GM12878 (cell line): ENCODE data around the gene WHRN. TPM values are rescaled to one million over a fixed set of nuclear protein-coding genes. Genes with fewer than 3 reads are reported as not detected.
A peak's percentile ranks its signal among the peaks of the same experiment; 100 is the strongest.

Experiments
- ATAC-seq: fragments of 200-7000 bp; cut with Tn5 transposase; 3 replicates; pipeline ENCODE4 v1.9.1; 2020; ENCODE audit warnings: mild to moderate bottlenecking, moderate library complexity
- BruUV-seq: library from RNA; stranded (reverse); fragments of 400-500 nt; replicated peaks from 2 replicates; lab custom pipeline; 2021; lab: Mats Ljungman, UMichigan
- CTCF ChIA-PET: fragments of 300-600 bp; sonication (Branson Sonifier 250); formaldehyde crosslinking; extraction: SDS; loops from one replicate; lab custom pipeline; 2021; ENCODE audit warnings: inconsistent platforms; lab: Yijun Ruan, JAX
- POLR2A ChIA-PET: fragments of 350-600 bp; formaldehyde crosslinking; extraction: SDS; loops from one replicate; lab custom pipeline; 2021; ENCODE audit warnings: inconsistent platforms; lab: Charles Lee
- RAD21 ChIA-PET: fragments of 300-600 bp; sonication (Branson Sonifier 250); formaldehyde crosslinking; loops from one replicate; lab custom pipeline; 2023; ENCODE audit warnings: antibody characterized with exemption; ENCODE audit not compliant: unreplicated experiment; lab: Charles Lee
- SMC1A ChIA-PET: fragments of 300-600 bp; sonication (Branson Sonifier 250); formaldehyde crosslinking; loops from one replicate; lab custom pipeline; 2023; ENCODE audit not compliant: unreplicated experiment, uncharacterized antibody; lab: Charles Lee
- DNase-seq: peaks from one replicate; pipeline ENCODE4 v3.0.0-alpha.2; 2011; ENCODE audit warnings: low read depth, low spot score
- FAIRE-seq: peaks from 3 replicates; lab custom pipeline; 2011; peaks lifted over from hg19 to GRCh38; lab: Jason Lieb, UNC
- H2AFZ ChIP-seq: 2 replicates; pipeline ENCODE4 v1.6.0; 2011; ENCODE audit warnings: low read depth, low read length, control low read depth; ENCODE audit not compliant: control insufficient read depth
- H3K27ac ChIP-seq: 2 replicates; pipeline ENCODE4 v1.5.1; 2011; ENCODE audit warnings: control low read depth; ENCODE audit not compliant: control insufficient read depth, insufficient read depth
- H3K27me3 ChIP-seq, 2 experiments: replicated peaks in 1 of 2; 2 replicates each; pipeline versions ENCODE4 v1.6.0 to v1.6.1; 2011; ENCODE audit warnings: low read length in 1 of 2; ENCODE audit not compliant: control insufficient read depth in 2 of 2, insufficient read depth in 2 of 2
- H3K36me3 ChIP-seq, 2 experiments: 2 replicates each; pipeline ENCODE4 v1.5.1; 2011; ENCODE audit warnings: low read length in 1 of 2; ENCODE audit not compliant: control insufficient read depth in 2 of 2, insufficient read depth in 2 of 2
- H3K4me1 ChIP-seq: 2 replicates; pipeline ENCODE4 v1.6.1; 2011; ENCODE audit warnings: mild to moderate bottlenecking, low read length, moderate library complexity, mixed read lengths; ENCODE audit not compliant: control insufficient read depth, insufficient read depth
- H3K4me2 ChIP-seq: 2 replicates; pipeline ENCODE4 v1.6.0; 2011; ENCODE audit warnings: control low read depth; ENCODE audit not compliant: control insufficient read depth, insufficient read depth
- H3K4me3 ChIP-seq: fragments of 200-600 bp; sonication (generic); 2 replicates; pipeline ENCODE4 v1.5.1; 2016
- H3K79me2 ChIP-seq: 2 replicates; pipeline ENCODE4 v1.6.0; 2011; ENCODE audit warnings: low read length; ENCODE audit not compliant: control insufficient read depth, insufficient read depth
- H3K9ac ChIP-seq: 2 replicates; pipeline ENCODE4 v1.8.0; 2011; ENCODE audit warnings: low read length, control low read depth, mixed read lengths; ENCODE audit not compliant: control insufficient read depth, insufficient read depth
- H3K9me3 ChIP-seq: replicated peaks from 3 replicates; pipeline ENCODE4 v1.5.1; 2011; ENCODE audit warnings: mild to moderate bottlenecking, low read length; ENCODE audit not compliant: control insufficient read depth, insufficient read depth
- H4K20me1 ChIP-seq: 2 replicates; pipeline ENCODE4 v1.6.0; 2011; ENCODE audit not compliant: control insufficient read depth, insufficient read depth
- EED ChIP-seq: sonication (generic); IDR thresholded peaks from 2 replicates; pipeline ENCODE4 v1.6.1; 2016; ENCODE audit warnings: antibody characterized with exemption, low read depth
- IKZF1 ChIP-seq: fragments of 450-650 bp; conservative IDR thresholded peaks from 2 replicates; pipeline ENCODE4 v1.6.1; 2017; ENCODE audit warnings: antibody characterized with exemption, mild to moderate bottlenecking
- IKZF2 ChIP-seq, 2 experiments: fragments of 450-650 bp; IDR thresholded peaks; 2 replicates each; pipeline ENCODE4 v1.6.1; 2017; ENCODE audit warnings: mild to moderate bottlenecking in 2 of 2, moderate library complexity in 2 of 2
- MEF2B ChIP-seq: fragments of 450-650 bp; IDR thresholded peaks from 2 replicates; pipeline ENCODE4 v1.6.1; 2018; ENCODE audit warnings: mild to moderate bottlenecking, moderate library complexity; ENCODE audit not compliant: partially characterized antibody, poor library complexity, severe bottlenecking
- RELA ChIP-seq: fragments of 450-650 bp; IDR thresholded peaks from 2 replicates; pipeline ENCODE4 v1.8.0; 2014; ENCODE audit warnings: borderline replicate concordance; ENCODE audit not compliant: partially characterized antibody
- RUNX3 ChIP-seq: IDR thresholded peaks from 2 replicates; pipeline ENCODE4 v1.6.1; 2012; ENCODE audit warnings: low read length, inconsistent platforms
- USF1 ChIP-seq: IDR thresholded peaks from 2 replicates; pipeline ENCODE4 v1.6.1; 2011; ENCODE audit warnings: borderline replicate concordance, low read depth, mild to moderate bottlenecking, moderate library complexity, mixed read lengths, low read length; ENCODE audit not compliant: insufficient read depth; ENCODE audit errors: extremely low read length
- YY1 ChIP-seq: IDR thresholded peaks from 2 replicates; pipeline ENCODE4 v1.6.1; 2011; ENCODE audit warnings: low read depth, mild to moderate bottlenecking, low read length
- WGBS: methylation state at CpG from one replicate; pipeline ENCODE4 v1.1.6; 2016; ENCODE audit warnings: low lambda C conversion rate; ENCODE audit not compliant: insufficient replicate concordance, insufficient coverage; ENCODE audit errors: missing lambda C conversion rate; 5-methylcytosine and 5-hydroxymethylcytosine counted together
- in situ Hi-C: fragments of 300-500 bp; cut with MboI; formaldehyde crosslinking; loops from 9 replicates; pipeline ENCODE4 v1.14.3; 2018; ENCODE audit warnings: mixed read lengths
- intact Hi-C: fragments of 100-400 bp; cut with micrococcal nuclease; formaldehyde crosslinking; loops from one replicate; pipeline ENCODE4 v1.14.2; 2022; ENCODE audit not compliant: unreplicated experiment
- polyA plus RNA-seq, 11 experiments: library from polyadenylated mRNA; depleted of rRNA in 4 of 11; unstranded in 6 of 11; stranded (reverse) in 5 of 11; fragments of >200 nt; fragmentation: Nextera tagmentation in 4 of 11; fragmentation: Illumina TruSeq in 1 of 11; extraction: Ambion mirVana in 4 of 11; extraction: Trizol in 1 of 11; gene quantifications; 1 replicate in 1 of 11; 2 replicates in 10 of 11; pipeline versions ENCODE4 v1.2.1 to v1.2.3, GENCODE V29; 2011 to 2016; ENCODE audit warnings: inconsistent platforms in 2 of 11, missing spikeins in 2 of 11, low read depth in 1 of 11
- total RNA-seq, 4 experiments: library from RNA; depleted of rRNA in 3 of 4; stranded (reverse); fragments of >200 nt in 3 of 4; fragmentation: Illumina TruSeq in 1 of 4; extraction: Trizol in 1 of 4; gene quantifications; 2 replicates each; pipeline versions ENCODE4 v1.2.1 to v1.2.3, GENCODE V29; 2013 to 2021

Gene WHRN
- total and polyA plus RNA-seq, 10 of the 15 experiments (the other 5 are each of a cell fraction or from before 2014, with no cell fraction given), result 0.04 to 18.2 (median 0.68) TPM; not detected in 1

GRCh38 chr9:114448706-114449105 lies 56.6 kb downstream of the WHRN start:
- H3K27ac ChIP-seq, result no peak overlapping the region
- POLR2A ChIA-PET, result no interaction called here
- 36% methylated on average over 2 of the region's 2 CpGs for WGBS

More at GRCh38 chr9:114448706-114449105, 56.6 kb downstream of the WHRN start:
- peak; percentile 28; the same call in 1 of the 2 replicates for TF ChIP-seq EED
- no peak for TF ChIP-seq YY1
- peak; percentile 59 for TF ChIP-seq IKZF1
- peak; percentile 23 for TF ChIP-seq MEF2B
- TF ChIP-seq RELA, result no peak
- TF ChIP-seq USF1, result no peak
- 0 out of 2 replicates have a peak, but pooled peaks have one; percentile 3 for TF ChIP-seq RUNX3
- peak; percentile 47 to 49; a peak in 2 of 4 replicates for TF ChIP-seq IKZF2 (IDR thresholded peaks at IDR 0.05)
- ChIA-PET RAD21 (no interaction called here), SMC1A (interaction anchor here (1.0 to 1.7 kb wide), 6 partner anchors 8 to 165 kb away, joined by 3 to 8 read pairs (median 4); no protein-coding TSS in a partner anchor), CTCF (interaction anchor here (1.4 to 3.3 kb wide), 2 partner anchors 58 to 232 kb away, joined by 3 to 20 read pairs; no protein-coding TSS in a partner anchor)
- peaks cover 17% of the 10 kb centered on the region for H3K4me1 ChIP-seq
- H3K9me3 ChIP-seq, result peaks cover 4% of the 10 kb centered on the region; the same call in 1 of the 3 replicates
- intact Hi-C loops (no loop called here), in situ Hi-C loops (no loop called here)
- DNase-seq (no peak), FAIRE-seq (no peak), ATAC-seq (no peak)
- H3K4me3 ChIP-seq, result no peak overlapping the region
- H3K79me2 ChIP-seq, result no peaks in the 10 kb centered on the region
- H3K4me2 ChIP-seq, result no peak overlapping the region
- H2AFZ ChIP-seq, result no peak overlapping the region
- H3K9ac ChIP-seq, result no peak overlapping the region
- H3K27me3 ChIP-seq, result no peaks in the 10 kb centered on the region; a peak in 1 of 4 replicates
- no peaks in the 10 kb centered on the region for H4K20me1 ChIP-seq
- no TSS peak for BruUV-seq
- H3K36me3 ChIP-seq, result no peaks in the 10 kb centered on the region
